ENCODE data around the gene TMX4. TPM values are rescaled to one million over a fixed set of nuclear protein-coding genes. Genes with fewer than 3 reads are reported as not detected.
"Not testable (repeated sequence)": the region's sequence is repeated elsewhere in the genome, so short reads cannot be mapped to it uniquely, and the experiment has no call there.

Gene TMX4, protein sequence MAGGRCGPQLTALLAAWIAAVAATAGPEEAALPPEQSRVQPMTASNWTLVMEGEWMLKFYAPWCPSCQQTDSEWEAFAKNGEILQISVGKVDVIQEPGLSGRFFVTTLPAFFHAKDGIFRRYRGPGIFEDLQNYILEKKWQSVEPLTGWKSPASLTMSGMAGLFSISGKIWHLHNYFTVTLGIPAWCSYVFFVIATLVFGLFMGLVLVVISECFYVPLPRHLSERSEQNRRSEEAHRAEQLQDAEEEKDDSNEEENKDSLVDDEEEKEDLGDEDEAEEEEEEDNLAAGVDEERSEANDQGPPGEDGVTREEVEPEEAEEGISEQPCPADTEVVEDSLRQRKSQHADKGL
- total RNA-seq: 16.8 and 18.3 TPM in 2 replicates

DNA sequence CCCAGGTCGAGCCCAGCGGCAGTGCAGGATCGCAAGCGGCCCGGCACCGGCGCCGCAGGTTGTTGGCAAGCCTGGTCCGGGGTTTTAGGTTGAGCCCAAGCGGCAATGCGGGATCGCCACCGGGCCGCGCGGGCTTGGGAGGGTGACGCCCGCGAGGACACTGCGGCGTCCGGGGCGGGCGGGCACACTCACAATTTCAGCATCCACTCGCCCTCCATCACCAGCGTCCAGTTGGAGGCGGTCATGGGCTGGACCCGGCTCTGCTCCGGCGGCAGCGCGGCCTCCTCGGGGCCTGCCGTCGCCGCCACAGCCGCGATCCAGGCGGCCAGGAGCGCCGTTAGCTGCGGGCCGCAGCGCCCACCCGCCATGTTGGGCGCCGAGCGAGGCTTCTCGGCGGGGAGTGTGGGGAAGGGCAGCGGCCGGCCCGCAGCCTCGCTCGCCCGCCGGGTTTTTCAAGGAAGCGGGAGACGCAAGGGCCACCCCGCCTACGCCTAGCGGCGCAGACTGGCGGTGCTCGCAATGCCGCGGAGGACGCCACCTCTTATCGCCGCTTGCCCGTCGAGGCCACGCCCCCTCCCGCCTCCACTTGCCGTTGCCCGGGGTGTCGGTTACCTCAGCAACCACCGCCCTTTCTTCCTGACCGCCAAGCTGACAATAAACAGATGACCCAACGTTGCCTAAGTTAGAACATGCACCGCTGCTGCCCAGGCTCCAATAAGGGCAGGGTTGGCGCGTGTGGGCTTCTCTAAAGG is at the start of gene TMX4:
Gene TMX4, minus strand, starts transcription at position 516 of the 752 bp plus-strand sequence. Its CDS starts 148 bp downstream, at position 368.
- DNase-seq (ENCODE audit: low read depth in 2 of 2): peak; percentile 90 to 97

DNA sequence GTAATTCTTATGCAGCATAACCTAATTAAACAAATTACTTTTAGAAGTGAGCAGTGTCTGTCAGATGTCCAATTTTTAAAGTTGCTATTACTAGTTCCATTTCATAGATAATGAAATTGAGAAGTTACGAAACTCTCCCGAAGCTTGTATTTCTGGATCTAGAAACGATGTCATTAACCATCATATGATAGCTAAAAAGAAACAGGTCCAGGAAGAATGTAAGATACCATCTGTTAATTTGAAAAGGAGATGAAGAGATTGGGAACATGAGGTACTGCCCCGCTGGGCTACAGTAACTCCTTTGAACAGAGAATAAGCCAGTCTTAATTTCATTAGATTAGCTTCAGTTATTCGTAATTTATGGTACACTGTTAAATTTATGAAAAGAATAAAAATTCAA is 47.5 kb upstream of the TMX4 start:
- DNase-seq (ENCODE audit: low read depth in 2 of 2): no peak

DNA sequence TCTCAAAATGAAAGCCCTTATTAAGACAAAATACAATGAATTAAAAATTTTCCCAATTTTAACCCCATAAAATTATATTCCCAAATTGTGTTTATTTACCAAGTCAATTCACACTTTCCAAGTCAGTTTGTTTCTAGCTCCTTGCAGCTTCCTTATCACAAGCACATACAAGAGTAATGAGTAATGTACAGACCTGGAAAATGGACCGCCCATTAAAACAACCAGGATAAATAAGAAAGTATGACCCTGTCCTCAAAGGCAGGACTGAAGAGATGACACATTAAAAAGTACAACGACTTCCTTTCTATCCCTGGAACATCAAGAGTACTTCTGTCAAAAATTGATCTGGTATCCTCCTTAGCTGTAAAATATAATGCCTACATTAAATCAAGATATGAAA is 47.1 kb upstream of the TMX4 start:
- DNase-seq (ENCODE audit: low read depth in 2 of 2): no peak

DNA sequence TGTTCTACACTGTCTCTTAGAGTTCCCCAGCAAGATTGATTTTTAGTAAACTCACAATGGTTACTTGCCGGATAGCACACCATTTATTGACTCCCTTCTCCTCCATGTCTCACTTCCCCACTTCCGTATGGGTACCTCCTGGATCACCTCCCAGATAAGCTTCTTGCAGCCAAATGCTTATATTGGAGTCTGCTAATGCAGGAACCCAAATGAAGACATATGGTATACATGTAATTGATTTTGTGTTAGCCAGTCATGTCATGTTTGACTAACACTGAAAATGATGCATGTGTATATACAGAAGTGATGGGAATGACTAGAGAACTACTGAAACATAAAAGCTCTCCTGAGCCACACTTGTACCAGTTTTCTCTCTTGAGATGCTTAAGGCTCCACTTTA is 46.1 kb upstream of the TMX4 start:
- no peak for DNase-seq (ENCODE audit: low read depth in 2 of 2)

DNA sequence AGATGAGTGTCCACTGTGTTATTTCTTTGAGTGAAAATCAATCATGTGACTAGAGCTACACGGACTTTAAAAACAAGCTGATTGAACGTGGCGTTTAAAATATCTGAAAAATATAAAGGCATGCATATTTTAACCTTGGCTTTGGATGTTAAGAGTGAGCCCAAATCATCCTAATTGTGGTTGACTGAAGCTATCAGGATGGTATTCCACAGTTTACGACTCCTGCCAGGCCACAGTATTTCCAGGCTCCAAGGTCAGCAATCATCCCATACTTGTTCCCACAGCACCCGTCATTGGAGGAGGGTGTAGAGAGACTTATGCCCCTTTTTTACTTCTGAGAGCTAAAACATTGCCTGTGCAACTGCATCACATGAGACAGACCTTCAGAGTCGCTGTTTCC is 43.2 kb upstream of the TMX4 start:
- no peak for DNase-seq (ENCODE audit: low read depth in 2 of 2)

DNA sequence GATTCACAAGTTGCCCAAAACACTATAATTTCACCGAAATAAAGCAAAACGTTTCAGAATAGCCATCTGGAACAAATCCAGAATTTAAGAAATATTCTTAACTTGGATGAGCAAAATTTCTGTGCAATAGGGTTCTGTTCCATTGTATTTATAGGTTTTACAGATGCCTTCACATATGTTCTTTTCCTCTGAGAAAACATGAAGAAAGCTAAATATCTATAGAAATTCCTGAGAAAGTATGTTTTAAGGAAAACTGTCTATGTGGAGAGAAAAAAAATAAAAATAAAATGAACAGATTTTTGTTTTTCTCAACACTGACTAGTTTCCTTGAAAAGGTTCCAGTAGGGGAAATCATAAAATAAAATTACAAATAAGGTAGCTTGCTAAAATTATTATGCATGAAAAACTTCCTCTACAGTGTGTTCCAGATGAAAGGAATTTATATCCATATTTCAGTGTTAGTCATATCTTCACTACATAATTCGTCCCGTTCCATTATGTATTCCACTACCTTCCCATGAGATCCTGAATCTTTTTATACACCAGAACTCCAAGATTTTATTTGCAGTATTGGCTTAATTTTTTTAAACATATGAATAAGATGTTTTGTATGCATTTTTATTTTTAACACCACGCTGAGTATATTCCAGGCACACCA is 42.4 kb upstream of the TMX4 start:
- DNase-seq (ENCODE audit: low read depth in 2 of 2): no peak

DNA sequence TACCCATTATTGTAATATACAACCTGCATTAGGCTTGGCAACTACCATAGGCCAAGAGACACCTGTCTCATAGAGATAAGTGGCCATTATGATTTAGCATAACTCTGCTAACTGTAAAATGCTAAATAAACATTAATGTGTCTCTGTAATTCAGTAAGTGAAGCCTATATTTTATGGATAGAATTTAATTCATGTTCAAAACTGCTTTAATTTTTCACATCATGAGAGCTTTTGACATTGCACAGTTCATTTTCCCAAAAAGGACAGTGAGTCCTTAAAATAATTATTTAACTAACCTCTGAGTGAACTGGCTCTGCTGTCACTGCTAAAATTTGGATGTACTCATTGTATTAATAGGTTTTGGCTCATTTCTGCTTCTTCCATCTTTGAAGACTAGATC is 41.4 kb upstream of the TMX4 start:
- no peak for DNase-seq (ENCODE audit: low read depth in 2 of 2)

DNA sequence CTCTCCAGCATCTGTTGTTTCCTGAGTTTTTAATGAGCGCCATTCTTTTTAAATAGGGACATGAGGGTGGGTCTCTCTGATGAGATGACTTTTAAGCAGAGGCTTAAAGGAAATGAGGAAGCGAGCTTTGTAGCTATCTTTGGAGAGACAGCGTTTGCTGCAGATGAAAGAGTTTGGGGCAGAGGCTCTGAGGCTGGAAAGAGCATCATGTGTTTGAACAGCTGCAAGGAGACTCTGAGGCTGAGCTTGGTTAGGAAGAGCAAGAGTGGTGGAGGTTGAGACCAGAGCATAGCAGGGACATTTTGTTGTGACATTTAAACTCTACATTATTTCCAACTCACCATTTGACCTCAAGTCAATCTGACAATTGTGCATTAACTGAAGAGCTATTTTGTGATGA is 38.3 kb upstream of the TMX4 start:
- no peak for DNase-seq (ENCODE audit: low read depth in 2 of 2)

DNA sequence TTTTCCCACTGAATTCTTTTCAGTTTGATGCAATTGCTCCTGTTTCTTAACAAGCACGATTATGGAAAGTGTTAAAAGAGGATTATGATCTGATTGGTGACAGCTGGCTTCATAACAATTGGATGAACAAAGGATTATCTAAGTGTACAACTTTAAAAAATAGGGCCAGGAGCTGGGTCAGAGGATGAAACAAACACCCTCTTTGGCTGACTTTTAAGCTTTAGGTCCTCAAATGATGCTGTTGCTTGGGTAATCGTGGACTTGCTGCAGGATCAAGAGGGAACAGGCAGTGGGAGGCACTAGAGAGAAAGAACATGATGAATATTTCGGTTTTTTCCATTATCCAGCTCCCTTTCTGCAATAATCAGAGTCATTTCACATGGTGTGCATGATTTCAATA is 35.5 kb upstream of the TMX4 start:
- DNase-seq (ENCODE audit: low read depth in 2 of 2): no peak

DNA sequence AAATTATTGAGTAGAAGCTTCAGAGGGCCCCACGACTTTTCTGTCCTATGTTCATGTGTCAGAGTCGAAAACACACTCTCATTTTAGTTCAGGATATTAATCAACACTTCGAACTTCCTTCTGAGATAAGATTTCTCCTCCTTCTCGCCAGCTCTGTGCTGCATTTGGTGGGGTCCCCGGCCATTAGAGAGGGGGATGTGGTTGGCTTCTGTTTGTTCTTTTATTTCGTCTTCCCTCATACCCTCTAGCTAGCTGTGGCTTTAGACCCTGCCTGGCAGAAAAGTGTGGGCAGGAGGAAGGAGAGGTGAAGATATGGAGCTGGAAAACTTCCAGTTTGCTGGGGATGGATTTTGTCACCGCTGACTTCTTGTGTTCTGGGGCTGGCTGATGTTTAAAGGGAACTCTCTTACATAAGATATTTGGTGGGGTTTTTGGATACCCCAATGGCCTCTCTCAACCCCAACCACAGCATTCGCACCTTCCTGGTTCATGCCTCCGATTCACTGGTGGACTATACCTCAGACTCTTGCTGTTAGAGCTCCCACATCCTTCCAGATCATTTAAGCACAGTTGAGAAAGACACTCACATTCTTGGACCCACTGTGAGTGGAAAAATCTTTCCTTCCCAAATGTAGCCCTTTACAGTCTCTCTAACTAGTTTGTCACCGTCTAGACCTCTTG is 30.7 kb upstream of the TMX4 start:
- peak in 1 of 2 donors; percentile 10 for DNase-seq (ENCODE audit: low read depth in 2 of 2)

DNA sequence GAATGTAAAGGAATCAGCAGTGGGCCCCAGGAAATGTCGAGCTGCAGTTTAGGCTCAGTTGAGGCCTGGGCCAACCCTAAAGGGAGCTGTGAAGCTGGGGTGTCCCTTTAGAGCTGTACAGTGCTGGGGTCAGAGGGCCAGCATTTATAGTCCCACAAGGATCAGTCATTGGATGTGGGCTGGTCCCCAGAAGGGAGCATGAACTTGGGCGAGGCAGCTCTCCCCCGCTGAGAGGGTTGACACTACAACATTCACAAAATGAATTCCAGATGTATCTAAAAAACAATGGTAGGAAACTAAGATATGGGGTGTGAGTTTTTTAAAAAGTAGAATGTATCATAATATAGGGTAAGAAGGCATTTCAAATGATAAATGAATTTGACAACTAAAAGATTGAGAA is 29.7 kb upstream of the TMX4 start:
- DNase-seq (ENCODE audit: low read depth in 2 of 2): no peak

DNA sequence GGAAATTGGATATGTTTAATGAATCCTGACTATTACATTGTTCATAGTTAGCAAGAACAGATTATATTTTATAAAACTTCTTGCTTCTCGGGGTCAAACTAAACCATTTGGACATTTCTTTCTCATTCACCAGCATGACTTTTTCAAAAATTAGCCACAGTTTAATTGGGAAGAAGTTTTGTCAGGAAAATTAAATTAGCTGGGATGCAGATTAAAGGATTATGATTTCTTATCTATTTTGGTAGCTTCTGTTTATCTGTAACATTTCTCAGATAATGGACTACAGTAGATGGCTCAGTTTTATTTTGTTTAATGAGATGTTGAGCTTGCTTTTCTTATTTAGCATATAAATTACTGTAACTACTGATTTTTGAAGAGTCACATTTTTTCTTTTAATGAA is 26.4 kb upstream of the TMX4 start:
- no peak for DNase-seq (ENCODE audit: low read depth in 2 of 2)

DNA sequence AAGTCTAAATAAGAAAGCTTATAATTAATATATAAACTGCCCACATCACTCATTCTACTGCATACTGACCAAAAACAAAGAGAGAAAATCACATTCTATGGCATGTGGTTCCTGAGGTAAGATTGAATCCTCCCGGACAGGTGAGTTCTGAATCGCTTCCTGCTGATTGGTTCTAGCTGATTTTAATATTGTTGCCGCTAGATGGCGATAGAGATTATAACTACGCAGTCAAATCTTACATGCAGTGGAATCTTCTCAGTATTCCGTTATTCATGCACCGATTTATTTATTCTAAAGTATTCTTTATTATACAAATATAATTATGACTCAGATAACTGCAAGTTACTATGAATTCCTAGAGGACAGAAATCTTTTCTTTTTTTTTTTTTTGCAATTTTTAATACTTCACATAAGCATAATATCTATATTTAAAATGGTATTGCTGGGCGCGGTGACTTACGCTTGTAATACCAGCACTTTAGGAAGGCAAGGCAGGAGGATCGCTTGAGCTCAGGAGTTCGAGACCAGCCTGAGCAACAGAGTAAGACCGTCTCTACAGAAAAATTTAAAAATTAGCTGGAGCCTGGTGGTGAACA is 24.2 kb upstream of the TMX4 start:
- DNase-seq (ENCODE audit: low read depth in 2 of 2): peak; percentile 55 to 69

DNA sequence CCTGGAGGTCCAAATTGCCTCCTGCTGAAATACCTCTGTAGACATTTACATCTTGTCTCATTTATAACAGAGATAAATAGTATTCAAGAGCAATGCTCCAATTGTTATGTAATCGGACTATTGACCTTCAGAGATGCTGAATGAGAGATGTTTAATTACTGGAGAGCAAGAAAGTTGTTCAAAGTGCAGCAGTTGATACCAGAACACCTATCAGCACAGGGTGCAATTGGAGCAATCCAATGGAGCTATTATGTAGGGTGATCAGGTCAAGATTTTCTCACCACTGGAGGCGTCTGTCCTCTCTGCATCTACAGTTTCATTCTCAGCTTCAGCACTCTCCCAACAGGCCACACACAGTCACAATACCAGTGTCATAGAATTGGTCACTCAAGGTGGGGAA is 19.5 kb upstream of the TMX4 start:
- no peak for DNase-seq (ENCODE audit: low read depth in 2 of 2)

DNA sequence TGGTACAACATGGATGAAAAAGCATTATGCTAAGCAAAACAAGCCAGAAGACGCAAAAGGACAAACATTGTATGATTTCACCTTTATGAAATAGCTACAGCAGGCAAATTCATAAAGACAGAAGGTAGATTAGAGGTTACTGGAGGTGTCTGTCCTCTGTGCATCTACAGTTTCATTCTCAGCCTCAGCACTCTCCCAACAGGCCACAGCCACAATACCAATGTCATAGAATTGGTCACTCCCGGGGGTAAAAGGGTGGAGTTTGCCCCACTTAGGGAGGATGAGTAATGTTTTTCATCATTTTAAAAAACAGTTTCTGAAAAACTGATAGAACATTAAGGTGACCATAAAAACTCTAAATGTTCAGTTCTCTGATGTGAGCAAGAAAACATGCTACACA is 17.2 kb upstream of the TMX4 start:
- DNase-seq (ENCODE audit: low read depth in 2 of 2): no peak

DNA sequence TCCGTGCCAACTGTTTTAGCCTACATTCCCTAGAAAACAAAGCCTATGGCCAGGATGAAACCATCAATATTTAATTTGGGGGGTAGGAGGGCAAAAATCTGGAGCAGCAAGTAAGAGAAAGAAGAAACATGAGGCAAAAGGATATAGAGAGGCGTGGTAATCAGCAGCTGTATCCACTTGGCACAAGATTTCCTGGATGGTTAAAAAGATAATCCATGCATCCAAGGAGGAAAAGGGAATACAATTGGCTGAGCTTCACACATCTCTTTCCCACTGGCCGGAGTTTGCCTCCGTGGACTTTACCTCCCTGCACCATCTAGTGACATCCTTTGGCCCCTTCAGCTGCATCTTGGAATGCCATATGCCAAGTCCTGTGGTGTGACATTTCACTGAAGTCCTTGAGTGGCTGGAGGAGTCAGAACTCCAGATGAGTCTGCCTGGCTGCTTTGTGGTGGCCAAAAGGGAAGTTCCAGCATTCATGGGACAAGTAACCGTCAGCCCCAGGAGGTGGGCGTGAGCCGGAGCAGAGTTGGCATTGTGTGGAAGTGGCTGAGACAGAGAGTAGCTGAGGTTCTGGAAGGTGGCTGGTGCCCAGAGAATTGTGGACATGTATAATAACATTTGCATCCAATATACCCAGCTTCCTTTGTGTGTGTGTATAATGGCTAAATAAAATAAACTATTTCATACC is 13.7 kb upstream of the TMX4 start:
- no peak for DNase-seq (ENCODE audit: low read depth in 2 of 2)

DNA sequence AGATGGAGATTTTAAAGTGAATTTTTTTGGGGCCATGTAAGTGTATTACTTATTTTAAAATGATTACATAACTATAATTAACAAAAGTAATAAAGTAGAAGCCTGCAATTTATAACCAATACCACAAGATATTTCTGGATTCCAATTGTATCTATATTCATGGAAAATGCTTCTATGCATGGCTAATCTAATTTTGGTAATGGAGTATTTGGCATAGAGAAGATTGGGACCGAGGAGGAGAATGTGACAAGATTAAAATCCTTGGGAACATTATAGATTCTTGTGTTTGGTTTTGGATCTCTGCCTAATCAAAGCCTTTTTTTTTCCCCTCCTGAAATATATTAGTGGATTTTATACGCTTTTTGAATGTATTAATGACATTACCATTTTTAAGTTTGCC is 12.9 kb upstream of the TMX4 start:
- no peak for DNase-seq (ENCODE audit: low read depth in 2 of 2)

DNA sequence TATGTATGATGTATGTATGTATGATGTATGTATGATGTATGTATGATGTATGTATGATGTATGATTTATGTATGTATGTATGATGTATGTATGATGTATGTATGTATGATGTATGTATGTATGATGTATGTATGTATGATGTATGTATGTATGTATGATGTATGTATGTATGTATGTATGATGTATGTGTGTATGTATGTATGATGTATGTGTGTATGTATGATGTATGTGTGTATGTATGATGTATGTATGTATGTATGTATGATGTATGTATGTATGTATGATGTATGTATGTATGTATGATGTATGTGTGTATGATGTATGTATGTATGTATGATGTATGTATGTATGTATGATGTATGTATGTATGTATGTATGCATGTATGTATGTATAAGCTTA is 12.0 kb upstream of the TMX4 start:
- not testable (repeated sequence) for DNase-seq (ENCODE audit: low read depth in 2 of 2)

DNA sequence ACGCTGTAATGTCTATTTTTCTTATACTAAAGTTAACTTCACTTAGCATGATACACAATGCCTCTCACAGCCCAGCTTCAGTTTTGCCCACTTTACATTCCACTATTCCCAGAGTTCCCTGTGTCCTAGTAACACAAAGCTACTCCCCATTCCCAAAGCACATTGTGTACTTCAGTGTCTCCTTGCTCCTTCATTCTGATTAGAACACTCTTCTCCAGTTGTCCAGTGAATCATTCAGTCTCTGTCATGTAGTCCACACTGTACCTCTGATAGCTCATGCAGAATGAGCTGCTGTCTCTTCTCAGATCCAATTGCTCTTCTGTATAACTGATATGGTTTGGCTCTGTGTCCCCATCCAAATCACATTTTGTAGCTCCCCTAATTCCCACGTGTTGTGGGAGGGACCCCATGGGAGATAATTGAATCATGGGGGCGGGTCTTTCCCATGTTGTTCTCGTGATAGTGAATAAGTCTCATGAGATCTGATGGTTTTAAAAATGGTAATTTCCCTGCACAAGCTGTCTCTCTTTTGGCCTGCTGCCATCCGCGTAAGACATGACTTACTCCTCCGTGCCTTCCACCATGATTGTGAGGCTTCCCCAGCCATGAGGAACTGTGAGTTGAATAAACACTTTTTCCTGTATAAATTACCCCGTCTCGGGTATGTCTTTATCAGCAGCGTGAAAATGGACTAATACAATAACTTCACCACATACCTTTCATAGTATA is 2.1 kb upstream of the TMX4 start:
- DNase-seq (ENCODE audit: low read depth in 2 of 2): no peak

DNA sequence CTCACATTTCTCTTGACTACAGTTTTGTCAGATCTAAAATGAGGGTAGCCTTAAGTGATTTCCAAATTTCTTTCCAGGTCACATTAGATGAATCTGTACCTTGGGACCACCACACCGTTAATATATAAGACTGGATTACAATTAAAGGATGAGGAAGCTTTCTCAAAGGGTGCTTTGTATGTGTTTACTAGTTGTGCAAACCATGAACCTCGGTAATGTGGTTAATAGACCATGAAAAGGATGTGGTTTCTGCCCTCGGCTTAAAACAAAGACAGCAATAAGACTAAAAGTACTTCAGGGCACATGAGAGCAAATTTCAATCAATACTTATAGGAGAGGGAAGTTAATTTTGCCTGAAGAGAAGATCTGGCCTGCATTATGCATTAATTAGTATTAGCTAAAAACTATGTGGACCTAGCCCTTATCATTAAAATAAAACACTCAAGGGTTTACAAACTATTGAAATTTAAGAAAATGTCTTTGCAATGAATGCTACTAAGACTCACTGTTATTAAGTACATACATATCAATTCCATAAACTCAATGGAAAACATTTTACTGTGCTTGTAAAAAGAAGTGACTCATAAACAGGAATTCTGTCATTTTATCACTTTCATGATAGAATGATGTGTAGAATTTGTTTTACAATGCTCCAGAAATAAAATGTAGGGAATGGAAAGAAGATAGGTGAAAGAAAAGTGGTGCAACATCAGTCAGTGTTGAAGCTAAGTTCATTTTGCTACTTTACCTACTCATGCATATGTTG is 936 bp upstream of the TMX4 start:
- DNase-seq (ENCODE audit: low read depth in 2 of 2): no peak
